Activated CD4-positive, alpha-beta T cell treated with anti-CD3 and anti-CD28 coated beads for 1 hour (primary cell): ENCODE results near the gene STAB1.

Experiments used
- DNase-seq: peaks from one replicate; pipeline ENCODE4 v3.0.0-alpha.2; 2020

Gene STAB1

GRCh38 chr3:52487788-52488691 is 7.1 kb upstream of the STAB1 start:
- no peak for DNase-seq

GRCh38 chr3:52488746-52489145 is 6.4 kb upstream of the STAB1 start:
- no peak for DNase-seq

GRCh38 chr3:52489453-52489852 is 5.7 kb upstream of the STAB1 start:
- no peak for DNase-seq

GRCh38 chr3:52490035-52490938 is 4.9 kb upstream of the STAB1 start:
- no peak for DNase-seq

GRCh38 chr3:52490939-52491526 is 4.1 kb upstream of the STAB1 start:
- no peak for DNase-seq

- no peak for DNase-seq
These were observed 3.1 kb upstream of the STAB1 start for GRCh38 chr3:52492059-52492458.

GRCh38 chr3:52493232-52494017 is 1.7 kb upstream of the STAB1 start:
- DNase-seq = no peak

- no peak for DNase-seq
These were observed 693 bp upstream of the STAB1 start for GRCh38 chr3:52494445-52494844.

- no peak for DNase-seq
These were observed 852 bp downstream of the STAB1 start for GRCh38 chr3:52495777-52496602.

GRCh38 chr3:52498137-52499054 is 3.3 kb downstream of the STAB1 start:
- no peak for DNase-seq

GRCh38 chr3:52501046-52501445 is 5.9 kb downstream of the STAB1 start:
- DNase-seq = no peak

- no peak for DNase-seq
These were observed 6.9 kb downstream of the STAB1 start for GRCh38 chr3:52502001-52502400.

GRCh38 chr3:52502808-52503350 is 7.7 kb downstream of the STAB1 start:
- DNase-seq = no peak

GRCh38 chr3:52503788-52504424 is 8.8 kb downstream of the STAB1 start:
- DNase-seq = no peak

GRCh38 chr3:52504977-52505376 is 9.8 kb downstream of the STAB1 start:
- no peak for DNase-seq

GRCh38 chr3:52506266-52506966 is 11.3 kb downstream of the STAB1 start:
- DNase-seq = no peak

- DNase-seq = no peak
These were observed 12.2 kb downstream of the STAB1 start for GRCh38 chr3:52507359-52507758.

GRCh38 chr3:52509753-52510328 is 14.7 kb downstream of the STAB1 start:
- DNase-seq = no peak

- DNase-seq = no peak
These were observed 16.4 kb downstream of the STAB1 start for GRCh38 chr3:52511509-52511908.
